ENCODE measurements around the gene NTN5. TPM values are rescaled to one million over a fixed set of nuclear protein-coding genes. Genes with fewer than 3 reads are reported as not detected.

NTN5 gene
- total and polyA plus RNA-seq, 9 of the 15 experiments (the other 6 are each of a cell fraction or from before 2014, with no cell fraction given): not detected

DNA sequence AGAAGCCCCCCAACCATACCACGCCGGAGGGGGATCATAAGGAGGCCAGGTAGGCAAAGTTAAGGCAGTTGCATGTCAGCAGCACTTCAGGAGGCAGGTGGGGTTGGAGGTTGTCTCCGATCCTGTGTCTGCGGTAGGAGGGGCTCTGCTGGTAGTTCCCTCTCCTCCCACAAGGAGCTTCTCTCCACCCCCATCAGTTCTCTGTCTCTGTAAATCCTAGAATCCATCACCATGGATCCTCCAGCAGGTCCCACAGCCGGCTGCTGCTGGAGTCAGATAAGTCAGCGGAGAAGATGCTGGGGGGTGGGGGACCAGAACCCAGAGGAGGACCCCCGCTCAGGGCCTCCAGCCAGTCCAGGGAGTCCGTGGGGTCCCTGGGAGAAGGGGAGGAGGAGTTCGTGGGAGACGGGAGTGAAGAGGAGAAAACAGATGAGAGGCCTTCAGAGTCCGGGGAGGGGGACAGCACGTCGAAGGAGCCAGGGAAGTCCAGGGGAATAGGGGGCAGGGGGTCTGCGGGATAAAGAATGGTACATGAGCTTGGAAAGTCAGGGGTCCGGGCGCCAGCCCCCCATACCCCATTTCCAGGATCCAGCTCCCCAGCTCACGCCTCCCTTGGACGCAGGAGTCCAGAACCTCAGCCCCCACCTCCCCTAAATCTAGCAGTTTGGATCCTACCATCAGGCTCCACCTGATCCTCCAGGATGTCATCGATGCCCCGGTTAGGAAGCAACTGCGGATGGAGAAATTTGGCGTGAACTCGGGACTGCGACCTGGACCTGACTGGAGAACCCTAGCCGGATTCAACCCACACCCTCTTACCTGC is 40.4 kb upstream of the NTN5 start:
- Histone ChIP-seq H4K20me1 (replicated peaks; ENCODE audit: control insufficient read depth, insufficient read depth, low read length) (no peaks in the 10 kb centered on the region), H3K9me3 (replicated peaks; ENCODE audit: control insufficient read depth, insufficient read depth, low read depth, low read length) (no peaks in the 10 kb centered on the region), H3K4me1 (replicated peaks in 1 of 2; ENCODE audit: control insufficient read depth in 2 of 2, insufficient read depth in 2 of 2, low read length in 2 of 2) (peaks cover 18 to 47% of the 10 kb centered on the region in 2 experiments), H3K9me1 (ENCODE audit: control insufficient read depth, insufficient read depth, low read length) (no peaks in the 10 kb centered on the region), H3K79me2 (ENCODE audit: control insufficient read depth, insufficient read depth, low read length) (peaks cover 7% of the 10 kb centered on the region; the same call in 1 of the 3 replicates), H3K4me2 (ENCODE audit: insufficient read depth, low read length) (peak overlapping the region; percentile 84), H3K27ac (ENCODE audit: extremely low read depth, low read depth, low read length) (peak overlapping the region; percentile 34; the same call in 1 of the 3 replicates), H3K9ac (ENCODE audit: insufficient read depth in 1 of 2, low read depth in 2 of 2, low read length in 2 of 2) (peak overlapping the region; percentile 51 to 87), H3K27me3 (ENCODE audit: control insufficient read depth in 2 of 2, insufficient read depth in 2 of 2, low read length in 2 of 2) (no peaks in the 10 kb centered on the region), H2AFZ (ENCODE audit: low read depth, low read length) (peak overlapping the region; percentile 92), H3K4me3 (peak overlapping the region; percentile 73), H3K36me3 (ENCODE audit: control insufficient read depth, insufficient read depth, low read length) (no peaks in the 10 kb centered on the region)
- in situ Hi-C loops (cut with MboI) (no loop called here), intact Hi-C loops (cut with micrococcal nuclease) (no loop called here)
- peak; percentile 91 for FAIRE-seq
- peak; percentile 63 to 71 (median 66) for DNase-seq (ENCODE audit: extremely low read depth in 1 of 4, low spot score in 3 of 4)
- BruUV-seq (replicated peaks): TSS peak; percentile 56
- 5% methylated on average over 17 of the region's 25 CpGs for WGBS (ENCODE audit: insufficient coverage, low coverage, missing lambda C conversion rate)
- ChIA-PET POLR2A (interaction anchor here (0.6 to 1.5 kb wide), 8 partner anchors 11 to 181 kb away, joined by 3 to 10 read pairs (median 3); partner anchors contain the start of gene SPHK2), CTCF (ENCODE audit: low intra/inter-chr PET ratio) (no interaction called here)
- ATAC-seq: peak; percentile 50
- TF ChIP-seq POLR2A (conservative IDR thresholded peaks at IDR 0.05) (no peak), ZNF217 (CRISPR knock-in tag; IDR thresholded peaks at IDR 0.05) (0 out of 2 replicates have a peak, but pooled peaks have one; percentile 19), HOXB6 (CRISPR knock-in tag; IDR thresholded peaks at IDR 0.05; ENCODE audit: borderline replicate concordance) (no peak), SMARCA4 (IDR thresholded peaks at IDR 0.05) (no peak), NR2C2 (CRISPR knock-in tag; IDR thresholded peaks at IDR 0.05) (peak; percentile 9; the same call in 1 of the 2 replicates), NR2C2 (tag; IDR thresholded peaks at IDR 0.05) (no peak), KDM1A (IDR thresholded peaks at IDR 0.05) (0 out of 4 replicates have a peak, but pooled peaks of 1 of the 2 experiments have one; percentile 13), HDAC6 (IDR thresholded peaks at IDR 0.05; ENCODE audit: low read depth, low read length) (no peak), EP400 (IDR thresholded peaks at IDR 0.05) (no peak)
- TF ChIP-seq, protein P1, sequence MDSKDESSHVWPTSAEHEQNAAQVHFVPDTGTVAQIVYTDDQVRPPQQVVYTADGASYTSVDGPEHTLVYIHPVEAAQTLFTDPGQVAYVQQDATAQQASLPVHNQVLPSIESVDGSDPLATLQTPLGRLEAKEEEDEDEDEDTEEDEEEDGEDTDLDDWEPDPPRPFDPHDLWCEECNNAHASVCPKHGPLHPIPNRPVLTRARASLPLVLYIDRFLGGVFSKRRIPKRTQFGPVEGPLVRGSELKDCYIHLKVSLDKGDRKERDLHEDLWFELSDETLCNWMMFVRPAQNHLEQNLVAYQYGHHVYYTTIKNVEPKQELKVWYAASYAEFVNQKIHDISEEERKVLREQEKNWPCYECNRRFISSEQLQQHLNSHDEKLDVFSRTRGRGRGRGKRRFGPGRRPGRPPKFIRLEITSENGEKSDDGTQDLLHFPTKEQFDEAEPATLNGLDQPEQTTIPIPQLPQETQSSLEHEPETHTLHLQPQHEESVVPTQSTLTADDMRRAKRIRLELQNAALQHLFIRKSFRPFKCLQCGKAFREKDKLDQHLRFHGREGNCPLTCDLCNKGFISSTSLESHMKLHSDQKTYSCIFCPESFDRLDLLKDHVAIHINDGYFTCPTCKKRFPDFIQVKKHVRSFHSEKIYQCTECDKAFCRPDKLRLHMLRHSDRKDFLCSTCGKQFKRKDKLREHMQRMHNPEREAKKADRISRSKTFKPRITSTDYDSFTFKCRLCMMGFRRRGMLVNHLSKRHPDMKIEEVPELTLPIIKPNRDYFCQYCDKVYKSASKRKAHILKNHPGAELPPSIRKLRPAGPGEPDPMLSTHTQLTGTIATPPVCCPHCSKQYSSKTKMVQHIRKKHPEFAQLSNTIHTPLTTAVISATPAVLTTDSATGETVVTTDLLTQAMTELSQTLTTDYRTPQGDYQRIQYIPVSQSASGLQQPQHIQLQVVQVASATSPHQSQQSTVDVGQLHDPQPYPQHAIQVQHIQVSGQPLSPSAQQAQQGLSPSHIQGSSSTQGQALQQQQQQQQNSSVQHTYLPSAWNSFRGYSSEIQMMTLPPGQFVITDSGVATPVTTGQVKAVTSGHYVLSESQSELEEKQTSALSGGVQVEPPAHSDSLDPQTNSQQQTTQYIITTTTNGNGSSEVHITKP (IDR thresholded peaks at IDR 0.05; ENCODE audit: partially characterized antibody): peak; percentile 92
- TF ChIP-seq, protein P2, sequence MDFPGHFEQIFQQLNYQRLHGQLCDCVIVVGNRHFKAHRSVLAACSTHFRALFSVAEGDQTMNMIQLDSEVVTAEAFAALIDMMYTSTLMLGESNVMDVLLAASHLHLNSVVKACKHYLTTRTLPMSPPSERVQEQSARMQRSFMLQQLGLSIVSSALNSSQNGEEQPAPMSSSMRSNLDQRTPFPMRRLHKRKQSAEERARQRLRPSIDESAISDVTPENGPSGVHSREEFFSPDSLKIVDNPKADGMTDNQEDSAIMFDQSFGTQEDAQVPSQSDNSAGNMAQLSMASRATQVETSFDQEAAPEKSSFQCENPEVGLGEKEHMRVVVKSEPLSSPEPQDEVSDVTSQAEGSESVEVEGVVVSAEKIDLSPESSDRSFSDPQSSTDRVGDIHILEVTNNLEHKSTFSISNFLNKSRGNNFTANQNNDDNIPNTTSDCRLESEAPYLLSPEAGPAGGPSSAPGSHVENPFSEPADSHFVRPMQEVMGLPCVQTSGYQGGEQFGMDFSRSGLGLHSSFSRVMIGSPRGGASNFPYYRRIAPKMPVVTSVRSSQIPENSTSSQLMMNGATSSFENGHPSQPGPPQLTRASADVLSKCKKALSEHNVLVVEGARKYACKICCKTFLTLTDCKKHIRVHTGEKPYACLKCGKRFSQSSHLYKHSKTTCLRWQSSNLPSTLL (IDR thresholded peaks at IDR 0.05): no peak
- TF ChIP-seq, protein P3, sequence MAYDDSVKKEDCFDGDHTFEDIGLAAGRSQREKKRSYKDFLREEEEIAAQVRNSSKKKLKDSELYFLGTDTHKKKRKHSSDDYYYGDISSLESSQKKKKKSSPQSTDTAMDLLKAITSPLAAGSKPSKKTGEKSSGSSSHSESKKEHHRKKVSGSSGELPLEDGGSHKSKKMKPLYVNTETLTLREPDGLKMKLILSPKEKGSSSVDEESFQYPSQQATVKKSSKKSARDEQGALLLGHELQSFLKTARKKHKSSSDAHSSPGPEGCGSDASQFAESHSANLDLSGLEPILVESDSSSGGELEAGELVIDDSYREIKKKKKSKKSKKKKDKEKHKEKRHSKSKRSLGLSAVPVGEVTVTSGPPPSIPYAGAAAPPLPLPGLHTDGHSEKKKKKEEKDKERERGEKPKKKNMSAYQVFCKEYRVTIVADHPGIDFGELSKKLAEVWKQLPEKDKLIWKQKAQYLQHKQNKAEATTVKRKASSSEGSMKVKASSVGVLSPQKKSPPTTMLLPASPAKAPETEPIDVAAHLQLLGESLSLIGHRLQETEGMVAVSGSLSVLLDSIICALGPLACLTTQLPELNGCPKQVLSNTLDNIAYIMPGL (CRISPR knock-in tag; IDR thresholded peaks at IDR 0.05): 0 out of 2 replicates have a peak, but pooled peaks have one; percentile 61
- TF ChIP-seq, protein P4, sequence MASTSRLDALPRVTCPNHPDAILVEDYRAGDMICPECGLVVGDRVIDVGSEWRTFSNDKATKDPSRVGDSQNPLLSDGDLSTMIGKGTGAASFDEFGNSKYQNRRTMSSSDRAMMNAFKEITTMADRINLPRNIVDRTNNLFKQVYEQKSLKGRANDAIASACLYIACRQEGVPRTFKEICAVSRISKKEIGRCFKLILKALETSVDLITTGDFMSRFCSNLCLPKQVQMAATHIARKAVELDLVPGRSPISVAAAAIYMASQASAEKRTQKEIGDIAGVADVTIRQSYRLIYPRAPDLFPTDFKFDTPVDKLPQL (IDR thresholded peaks at IDR 0.05; ENCODE audit: extremely low read depth, insufficient read length): no peak
